Suppressor macrophage treated with lipopolysaccharide for 1 hour (primary cell): ENCODE measurements around the gene PCK1.
A peak's percentile ranks its signal among the peaks of the same experiment; 100 is the strongest.
"Not testable (repeated sequence)": the region's sequence is repeated elsewhere in the genome, so short reads cannot be mapped to it uniquely, and the experiment has no call there.

Experiments
- DNase-seq, 3 donors: peaks; one replicate each; pipeline ENCODE4 v3.0.0-alpha.2; 2020 to 2022

PCK1 gene

DNA sequence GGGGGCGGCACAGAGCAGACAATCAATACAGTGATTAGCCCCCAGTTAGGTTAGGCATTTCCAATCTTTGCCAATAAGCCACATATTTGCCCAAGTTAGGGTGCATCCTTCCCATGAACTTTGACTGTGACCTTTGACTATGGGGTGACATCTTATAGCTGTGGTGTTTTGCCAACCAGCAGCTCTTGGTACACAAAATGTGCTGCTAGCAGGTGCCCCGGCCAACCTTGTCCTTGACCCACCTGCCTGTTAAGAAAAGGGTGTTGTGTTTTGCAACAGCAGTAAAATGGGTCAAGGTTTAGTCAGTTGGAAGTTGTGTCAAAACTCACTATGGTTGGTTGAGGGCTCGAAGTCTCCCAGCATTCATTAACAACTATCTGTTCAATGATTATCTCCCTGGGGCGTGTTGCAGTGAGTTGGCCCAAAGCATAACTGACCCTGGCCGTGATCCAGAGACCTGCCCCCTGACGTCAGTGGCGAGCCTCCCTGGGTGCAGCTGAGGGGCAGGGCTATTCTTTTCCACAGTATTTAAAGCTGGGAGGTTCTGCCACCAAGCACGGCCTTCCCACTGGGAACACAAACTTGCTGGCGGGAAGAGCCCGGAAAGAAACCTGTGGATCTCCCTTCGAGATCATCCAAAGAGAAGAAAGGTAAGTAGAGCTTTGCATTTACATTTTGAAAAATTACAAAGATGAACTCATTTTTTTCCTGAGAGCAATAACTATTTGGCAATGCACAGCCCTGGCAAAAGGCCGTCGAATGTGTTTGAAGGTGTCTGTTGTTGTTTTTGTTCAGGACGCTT lies at the start of gene PCK1:
PCK1 (plus strand) TSS at position 557 of the 802 bp plus-strand sequence. CDS start 302 bp downstream, outside the sequence.
- DNase-seq, result no peak

DNA sequence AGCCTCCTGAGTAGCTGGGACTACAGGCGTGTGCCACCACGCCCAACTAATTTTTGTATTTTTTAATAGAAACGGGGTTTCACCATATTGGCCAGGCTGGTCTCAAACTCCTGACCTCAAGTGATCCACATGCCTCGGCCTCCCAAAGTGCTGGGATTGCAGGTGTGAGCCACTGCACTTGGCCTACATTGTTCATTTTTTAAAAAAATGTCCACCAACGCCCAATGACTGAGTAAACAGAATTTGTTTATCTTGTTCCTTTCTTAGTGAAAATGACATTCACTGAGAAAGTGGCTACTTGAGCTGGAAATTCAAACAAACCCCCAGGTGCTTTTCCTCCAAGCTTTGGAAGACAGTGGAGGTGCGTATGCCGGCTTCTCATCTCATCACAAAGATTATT lies 49.2 kb upstream of the PCK1 start:
- DNase-seq, result not testable (repeated sequence)

DNA sequence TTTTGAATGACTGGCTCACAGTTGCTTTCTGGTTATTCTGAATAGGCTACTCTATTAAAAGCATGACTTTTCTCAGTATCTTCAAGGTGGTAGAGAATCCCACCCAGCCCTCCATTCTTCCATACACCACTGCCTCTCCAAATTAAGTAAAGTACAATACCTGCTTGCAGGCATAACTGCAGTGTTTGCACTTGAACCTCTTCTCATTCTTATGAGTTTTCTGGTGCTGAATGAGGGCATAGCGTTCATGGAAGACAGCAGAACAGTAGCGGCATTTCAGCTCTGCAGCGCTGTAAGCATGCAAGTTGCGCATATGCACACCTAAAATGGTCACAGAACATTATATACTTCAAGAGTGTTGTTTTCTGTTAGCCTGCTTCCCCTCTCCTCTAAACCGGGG lies 48.5 kb upstream of the PCK1 start:
- DNase-seq, result no peak

DNA sequence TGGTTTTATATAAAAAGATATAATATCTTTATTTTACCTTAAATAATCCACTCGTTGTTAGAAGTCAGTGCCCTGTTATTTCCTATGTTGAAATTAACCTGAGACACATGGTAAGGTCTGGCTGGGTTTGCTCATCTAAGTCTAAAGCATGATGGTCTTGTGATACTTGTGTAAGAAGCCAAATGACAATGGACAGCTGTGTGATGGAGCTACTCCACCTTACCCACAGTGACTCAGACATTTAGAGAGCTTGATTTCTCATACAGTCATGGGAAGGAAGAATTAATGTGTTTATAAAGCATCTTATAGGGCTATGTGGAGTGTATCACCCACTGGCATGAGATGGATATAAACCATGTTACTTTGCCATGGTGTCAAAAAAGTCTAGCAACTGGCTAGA lies 47.7 kb upstream of the PCK1 start:
- peak in 1 of 3 donors; percentile 6 for DNase-seq

DNA sequence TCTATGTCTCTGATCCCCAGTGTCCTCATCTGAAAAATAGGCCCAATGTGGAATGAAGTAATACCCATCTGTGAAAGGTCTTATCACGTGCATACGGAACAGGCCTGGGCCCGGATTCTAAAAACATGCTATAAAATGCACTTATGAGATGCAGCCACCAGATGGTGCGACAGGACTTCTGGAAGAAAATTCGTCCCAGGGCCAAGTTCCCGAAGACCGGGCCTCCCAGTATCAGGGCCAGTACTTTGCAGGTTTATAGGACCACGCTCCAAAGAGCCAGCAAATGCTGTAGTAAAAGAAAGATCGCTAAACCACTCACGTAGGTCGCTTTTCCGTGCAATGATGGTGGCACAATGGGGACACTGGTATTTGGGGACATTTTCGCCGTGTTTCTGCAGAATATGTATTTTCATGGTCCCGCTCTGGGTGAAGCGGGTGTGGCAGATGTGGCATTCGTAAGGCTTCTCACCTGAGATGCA lies 46.6 kb upstream of the PCK1 start:
- DNase-seq, result peak; percentile 75 to 85 (median 79)

DNA sequence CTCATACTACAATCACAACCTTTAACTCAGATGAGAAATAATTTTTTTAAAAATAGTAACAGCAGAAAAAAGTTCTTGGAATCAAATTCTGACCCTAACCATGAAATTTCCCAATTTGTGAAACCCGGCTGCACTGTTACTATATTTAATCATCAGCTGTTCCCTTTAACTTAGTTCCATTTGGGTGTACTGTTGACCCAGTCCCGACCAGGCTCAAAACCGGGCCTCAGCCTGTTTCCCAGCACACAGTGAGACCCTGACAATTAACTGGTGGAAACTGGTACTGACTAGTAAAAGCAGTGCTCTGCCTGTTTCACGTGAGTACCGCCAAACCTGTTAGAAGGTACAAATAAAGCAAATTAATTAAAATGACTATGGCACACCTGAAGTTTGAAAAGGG lies 43.0 kb upstream of the PCK1 start:
- DNase-seq, result no peak

DNA sequence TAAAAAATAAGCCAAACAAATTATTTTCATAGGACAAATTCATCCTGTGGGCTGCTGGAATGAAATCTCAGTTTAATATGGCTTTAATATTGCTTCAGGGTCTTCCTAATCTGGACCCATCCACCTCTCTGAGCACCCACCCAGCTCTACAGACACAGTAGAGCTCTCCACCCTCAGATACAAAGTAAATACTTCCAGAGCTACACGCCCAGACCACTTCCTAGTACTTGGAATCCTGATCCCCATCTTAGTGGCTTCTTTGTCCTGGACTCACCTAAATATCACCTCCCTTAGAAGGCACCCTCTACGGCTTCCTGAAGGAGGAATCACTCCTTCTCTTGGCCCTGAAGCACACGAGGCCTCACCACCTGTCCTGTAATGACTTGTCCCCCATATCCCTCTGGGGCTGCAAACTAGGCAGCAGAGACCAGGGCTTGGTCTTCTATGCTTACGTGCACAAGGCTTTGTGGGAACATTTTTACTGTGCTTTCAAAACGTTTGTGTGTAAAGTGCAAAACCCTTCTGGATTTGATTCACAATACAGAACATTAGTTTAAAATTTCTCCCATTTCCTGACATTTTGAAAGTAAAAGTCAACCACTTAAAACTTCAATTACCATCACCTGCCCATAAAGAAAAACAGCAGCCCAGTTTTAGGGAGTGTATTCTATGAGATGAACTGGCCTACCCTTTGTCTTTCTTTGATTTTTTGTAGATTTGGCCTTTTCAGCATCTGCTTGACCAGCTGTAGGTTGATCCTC lies 38.4 kb upstream of the PCK1 start:
- no peak for DNase-seq

DNA sequence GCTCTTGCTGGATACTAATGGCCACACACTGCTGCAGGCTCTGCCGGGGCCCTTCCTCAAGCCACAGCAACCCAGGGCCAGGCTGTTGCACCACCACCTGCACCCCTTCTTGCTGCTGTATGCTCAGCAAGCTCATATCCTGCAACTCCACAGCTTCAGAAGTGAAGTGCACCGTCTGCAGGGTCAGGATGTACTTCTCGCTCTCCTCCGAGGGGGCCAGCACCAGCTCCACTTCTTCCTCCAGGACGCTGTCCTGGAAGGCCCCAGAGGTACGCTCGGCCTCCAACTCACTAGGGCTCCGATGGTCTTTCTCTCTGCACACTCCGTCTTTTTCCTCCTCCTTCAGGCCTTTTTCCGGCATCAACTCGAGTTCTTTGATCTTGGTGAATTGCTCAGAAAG lies 37.1 kb upstream of the PCK1 start:
- no peak for DNase-seq

DNA sequence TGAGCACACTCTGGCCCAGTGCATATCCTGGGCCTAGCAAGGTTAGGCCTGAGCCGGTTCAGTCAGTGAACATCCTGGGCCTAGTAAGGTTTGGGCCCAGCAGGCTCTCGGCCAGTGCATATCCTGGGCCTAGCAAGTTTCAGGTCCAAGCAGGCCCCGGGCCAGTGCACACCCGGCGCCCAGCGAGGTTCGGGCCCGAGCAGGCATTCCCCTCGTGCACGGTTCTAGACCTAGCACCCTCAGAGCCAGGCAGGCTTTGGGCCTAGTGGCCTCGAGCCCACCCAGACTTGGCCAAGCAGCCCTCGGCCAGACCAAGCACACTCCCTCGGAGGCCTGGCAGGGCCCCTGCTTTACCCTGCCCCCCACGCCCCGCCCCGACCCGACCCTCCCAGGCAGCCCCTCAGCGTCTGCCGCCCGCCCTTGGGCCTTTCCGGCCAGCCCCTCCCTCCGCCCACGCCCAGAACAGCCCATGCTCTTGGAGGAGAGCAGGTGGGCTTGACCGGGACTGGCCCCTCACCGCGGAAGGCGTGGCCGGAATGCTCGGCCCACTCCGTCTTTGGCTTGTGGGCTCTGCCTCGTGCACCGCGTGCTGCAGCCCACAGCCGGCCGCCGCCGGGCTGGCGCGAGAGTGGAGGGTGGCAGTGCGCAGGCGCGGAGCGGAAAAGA lies 36.3 kb upstream of the PCK1 start, which contains the start of gene CTCFL:
CTCFL (minus strand) TSS at position 630 of the 666 bp plus-strand sequence. CDS start 935 bp downstream, outside the sequence.
- no peak for DNase-seq

DNA sequence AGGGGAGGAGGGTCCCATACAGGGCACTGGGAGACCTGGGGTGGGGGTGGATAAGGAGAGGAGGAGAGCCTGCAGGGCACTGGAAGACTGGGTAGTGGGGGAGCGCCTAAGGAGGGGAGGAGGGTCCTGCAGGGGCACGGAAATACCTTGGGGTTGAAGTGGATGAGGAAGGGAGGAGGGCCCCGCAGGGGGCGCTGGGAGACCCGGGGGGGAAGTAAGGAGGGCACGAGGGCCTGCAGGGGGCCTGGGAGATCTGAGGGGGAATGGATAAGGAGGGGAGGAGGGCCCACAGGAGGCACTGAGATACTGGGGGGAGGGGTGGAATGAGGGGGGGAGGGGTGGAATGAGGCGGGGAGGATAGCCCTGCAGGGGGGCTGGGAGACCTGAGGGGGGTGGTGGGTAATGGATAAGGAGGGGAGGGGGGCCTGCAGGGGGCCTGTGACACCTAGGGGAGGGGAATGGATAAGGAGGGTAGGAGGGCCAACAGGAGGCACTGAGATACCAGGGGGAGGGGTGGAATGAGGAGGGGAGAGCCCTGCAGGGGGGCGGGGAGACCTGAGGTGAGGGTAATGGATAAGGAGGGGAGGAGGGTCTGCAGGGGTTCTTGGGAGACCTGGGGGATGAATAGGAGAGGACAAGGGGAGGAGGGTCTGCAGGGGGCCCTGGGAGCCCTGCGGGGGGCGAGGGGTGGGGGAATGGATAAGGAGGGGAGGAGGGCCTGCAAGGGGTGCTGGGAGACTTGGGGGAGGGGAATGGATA lies 35.4 kb upstream of the PCK1 start:
- no peak for DNase-seq

DNA sequence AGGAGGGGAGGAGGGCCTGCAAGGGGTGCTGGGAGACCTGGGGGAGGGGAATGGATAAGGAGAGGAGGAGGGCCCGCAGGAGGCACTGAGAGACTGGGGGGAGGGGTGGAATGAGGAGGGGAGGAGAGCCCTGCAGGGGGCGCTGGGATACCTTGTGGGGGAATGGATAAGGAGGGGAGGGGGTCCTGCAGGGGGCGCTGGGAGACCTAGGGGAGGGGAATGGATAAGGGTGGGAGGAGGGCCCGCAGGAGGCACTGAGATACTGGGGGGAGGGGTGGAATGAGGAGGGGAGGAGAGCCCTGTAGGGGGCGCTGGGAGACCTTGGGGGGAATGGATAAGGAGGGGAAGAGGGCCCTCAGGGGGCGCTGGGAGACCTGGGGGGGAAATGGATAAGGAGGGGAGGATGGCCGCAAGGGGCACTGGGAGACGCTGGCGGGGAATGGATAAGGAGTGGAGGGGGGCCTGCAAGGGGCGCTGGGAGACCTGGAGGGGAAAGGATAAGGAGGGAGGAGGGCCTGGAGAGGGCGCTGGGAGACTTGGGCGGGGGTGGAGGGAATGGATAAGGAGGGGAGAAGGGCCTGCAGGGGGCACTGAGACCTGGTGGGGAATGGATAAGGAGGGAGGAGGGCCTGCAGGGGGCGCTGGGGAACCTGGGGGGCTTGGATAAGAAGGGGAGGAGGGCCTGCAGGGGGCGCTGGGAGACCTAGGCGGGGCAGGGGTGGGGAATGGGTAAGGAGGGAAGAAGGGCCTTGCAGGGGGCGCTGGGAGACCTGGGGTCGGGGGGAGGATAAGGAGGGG lies 34.6 kb upstream of the PCK1 start:
- peak in 1 of 3 donors; percentile 29 for DNase-seq

DNA sequence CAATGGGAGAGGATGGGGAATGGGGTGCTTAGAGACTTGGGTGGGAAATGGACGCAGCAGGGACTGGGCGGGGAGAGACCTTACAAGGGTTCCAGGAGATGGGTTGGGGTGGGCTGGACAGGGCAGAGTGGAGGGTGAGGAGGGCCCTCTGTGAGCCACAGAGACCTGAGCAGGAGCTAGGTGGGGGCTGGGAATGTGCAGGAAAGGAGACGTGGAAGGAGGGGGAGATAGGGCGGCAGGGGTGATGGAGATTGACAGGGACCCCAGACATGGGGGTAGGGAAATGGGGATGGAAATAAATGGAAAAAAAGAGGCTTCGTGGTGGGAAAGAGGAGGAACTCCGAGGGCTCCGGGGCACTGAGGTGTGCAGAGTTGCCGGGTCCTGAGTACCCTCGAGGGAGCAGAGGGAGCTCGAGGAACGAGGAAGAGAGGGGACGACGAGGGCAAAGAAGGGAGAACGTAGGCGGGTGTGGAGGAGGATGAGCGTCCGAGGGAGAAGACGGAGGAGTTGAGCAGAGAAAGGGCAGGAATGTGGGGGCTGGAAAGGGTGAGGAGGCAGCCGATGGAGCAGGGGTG lies 33.9 kb upstream of the PCK1 start:
- DNase-seq, result no peak

DNA sequence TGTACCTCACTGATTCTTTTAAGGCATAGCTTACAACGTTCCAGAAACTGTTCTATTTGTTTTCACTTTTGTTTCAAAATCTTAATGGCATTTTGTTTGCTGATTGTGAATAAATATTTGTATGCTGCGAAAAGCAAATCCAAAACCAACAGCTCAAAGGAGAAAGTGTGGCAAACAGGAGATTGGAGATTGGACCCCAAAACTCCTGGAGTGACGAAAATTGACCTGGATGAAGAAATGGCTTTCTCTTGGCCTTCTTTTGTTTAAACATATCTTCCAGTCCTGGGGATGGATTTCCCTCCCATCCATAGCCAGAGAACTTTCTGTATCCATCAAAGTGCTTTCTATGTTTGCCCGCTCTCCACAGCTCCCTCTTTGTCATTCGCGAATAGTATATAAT lies 33.2 kb upstream of the PCK1 start:
- no peak for DNase-seq

DNA sequence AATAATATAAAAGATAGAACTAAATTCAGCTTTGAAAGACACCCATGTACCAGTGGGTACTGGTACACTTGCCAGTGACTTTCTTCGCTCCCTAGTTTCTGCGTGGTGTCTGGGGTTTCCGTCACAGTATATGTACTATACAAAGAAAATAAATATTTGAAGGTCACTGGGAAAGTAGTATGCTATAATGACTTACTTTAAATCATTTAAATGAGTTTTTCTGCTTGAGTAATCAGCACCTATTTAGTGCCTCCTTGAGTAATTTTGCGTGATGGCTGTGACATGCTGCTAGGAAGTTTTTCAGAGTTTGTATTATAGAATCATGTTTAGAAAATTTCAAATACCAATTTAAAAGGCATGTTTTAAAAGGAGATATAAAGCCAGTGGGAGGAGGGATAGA lies 32.8 kb upstream of the PCK1 start:
- DNase-seq, result no peak

DNA sequence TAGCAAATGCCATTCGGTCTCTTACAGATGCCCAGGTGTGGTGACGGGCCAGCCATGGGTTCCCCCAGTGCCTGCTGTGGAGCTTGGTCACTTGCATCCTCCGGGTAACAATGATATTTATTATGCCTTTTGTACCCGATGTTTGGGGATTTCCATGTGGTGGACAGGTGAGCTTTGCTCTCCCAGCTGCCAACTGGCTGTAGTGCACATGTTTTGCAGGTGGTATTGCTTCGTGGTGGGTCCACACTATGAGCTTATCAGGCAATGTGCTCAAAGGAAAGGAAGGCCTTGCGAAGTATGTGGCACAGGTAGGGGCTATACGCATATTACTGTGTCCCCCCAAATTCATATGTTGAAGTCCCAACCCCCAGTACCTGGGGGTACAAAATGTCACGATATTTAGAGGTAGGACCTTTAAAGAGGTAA lies 31.7 kb upstream of the PCK1 start:
- no peak for DNase-seq

DNA sequence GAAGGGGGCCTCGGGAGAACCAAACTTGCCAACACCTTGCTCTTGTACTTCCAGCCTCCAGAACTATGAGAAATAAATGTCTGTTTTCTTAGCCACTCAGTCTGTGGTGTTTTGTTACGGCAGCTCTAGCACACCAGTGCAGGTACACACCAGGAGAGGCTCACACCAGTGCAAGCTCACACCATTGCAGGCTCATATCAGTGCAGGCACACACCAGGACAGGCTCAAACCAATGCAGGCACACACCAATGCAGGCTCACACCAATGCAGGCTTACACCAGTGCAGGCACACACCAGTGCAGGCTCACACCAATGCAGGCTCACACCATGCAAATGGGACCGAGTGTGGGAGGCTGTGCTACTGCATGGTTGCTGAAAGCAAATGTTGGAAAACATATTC lies 31.1 kb upstream of the PCK1 start:
- no peak for DNase-seq

DNA sequence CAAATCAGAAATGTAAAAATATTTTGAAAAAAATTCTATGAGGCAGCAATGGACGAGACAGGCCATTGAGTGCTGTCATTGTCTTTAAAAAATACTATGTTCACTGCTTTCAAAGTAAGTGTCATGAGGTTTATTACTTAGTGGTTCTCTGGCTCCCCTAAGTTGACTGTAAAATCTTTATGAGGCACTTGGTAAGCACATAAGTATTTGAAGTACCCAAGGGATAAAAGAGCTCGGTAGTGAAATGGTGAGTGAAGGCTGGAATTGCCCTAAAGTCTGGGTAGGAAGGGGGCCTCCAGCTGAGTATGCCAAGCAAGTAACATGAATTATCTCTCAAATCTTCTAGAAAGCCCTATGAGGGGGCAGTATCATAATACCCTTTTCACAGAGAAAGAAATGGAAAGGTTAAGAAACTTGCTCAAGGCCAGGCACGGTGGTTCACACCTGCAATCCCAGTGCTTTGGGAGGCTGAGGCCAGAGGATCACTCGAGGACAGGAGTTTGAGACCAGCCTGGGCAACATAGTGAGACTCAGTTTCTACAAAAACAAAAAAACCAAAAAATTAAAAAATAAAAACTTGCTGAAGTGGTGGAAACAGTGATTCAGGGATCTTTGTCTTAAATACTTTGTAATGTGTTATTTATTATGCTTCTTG lies 30.5 kb upstream of the PCK1 start:
- DNase-seq, result no peak

DNA sequence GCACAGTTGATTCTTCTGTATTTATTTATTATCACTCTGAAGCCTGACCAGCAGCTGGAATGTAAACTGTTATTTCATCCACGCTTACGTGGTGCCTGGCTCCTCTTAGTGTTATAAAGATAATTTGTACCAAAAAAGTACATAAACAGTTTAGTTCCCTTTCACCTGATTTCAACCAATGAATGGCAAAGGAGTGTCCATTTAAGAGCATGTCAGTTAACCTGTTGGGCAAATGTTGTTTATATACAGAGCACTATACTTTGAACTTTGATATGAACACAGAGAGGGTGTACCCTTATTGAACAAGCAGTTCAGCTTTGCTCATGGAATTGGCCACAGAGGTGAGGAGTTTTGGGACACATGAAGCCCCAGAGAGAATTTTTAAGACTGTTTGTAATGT lies 28.8 kb upstream of the PCK1 start:
- DNase-seq, result no peak

DNA sequence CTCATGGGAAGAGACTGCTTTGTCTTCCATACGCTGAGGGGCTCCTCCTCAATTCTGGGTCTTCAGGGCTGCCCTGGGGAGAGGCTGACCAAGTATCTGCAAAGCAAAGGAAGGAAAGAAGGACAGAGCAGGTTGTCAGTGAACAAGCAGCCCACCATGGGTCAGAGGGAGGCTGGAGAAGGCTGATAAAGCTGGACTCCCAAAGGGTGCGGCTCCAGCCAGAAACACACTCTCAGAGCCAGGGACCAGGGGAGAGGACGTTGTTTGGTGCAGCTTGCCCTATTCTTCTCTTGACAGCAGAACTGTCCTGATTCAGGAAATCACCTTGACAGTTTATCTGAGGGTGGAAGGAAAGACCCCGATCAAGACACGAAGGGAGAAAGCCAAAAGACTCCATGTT lies 25.6 kb upstream of the PCK1 start:
- DNase-seq, result no peak

DNA sequence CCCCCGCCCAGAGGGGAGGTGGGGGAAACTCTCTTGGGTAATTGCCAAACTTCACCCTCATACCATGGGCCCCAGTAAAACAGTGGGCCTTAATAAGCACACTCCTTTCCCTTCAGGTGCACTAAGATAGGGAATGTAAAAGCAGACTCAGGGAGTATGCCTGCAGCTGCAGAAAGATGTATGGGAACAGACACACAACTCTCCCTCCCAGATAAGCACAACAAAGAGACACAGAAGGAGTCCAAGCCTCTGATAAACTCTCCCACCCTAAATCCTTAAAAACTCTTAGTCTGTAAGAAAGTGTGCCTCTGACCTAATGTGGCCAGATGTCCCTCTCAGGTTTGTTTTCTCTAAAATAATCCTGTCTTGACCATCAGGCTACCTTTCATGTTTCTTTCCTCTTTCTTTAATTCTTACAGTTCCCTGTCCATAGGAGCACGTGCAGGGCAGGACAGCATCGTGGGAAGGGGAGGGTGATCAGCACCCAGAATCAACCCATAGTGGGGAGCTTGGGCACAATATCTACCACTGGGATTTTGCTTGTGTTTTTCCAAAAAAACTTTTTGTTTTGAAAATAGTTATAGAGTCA lies 24.7 kb upstream of the PCK1 start:
- peak in 1 of 3 donors; percentile 2 for DNase-seq
